Measurements from ENCODE around the gene ATP8B4. TPM values are rescaled to one million over a fixed set of nuclear protein-coding genes. Genes with fewer than 3 reads are reported as not detected.
A peak's percentile ranks its signal among the peaks of the same experiment; 100 is the strongest.

Gene ATP8B4
- total RNA-seq, 4 donors from 2014 or later, result 5.2 to 24.3 (median 7.6) TPM

GRCh38 chr15:49870472-49870871 lies 248.6 kb downstream of the ATP8B4 start:
- Histone ChIP-seq H3K4me1 (peaks cover 0 to 3% of the 10 kb centered on the region in 2 donors), H3K9me3 (no peaks in the 10 kb centered on the region), H3K27ac (no peak overlapping the region), H3K36me3 (no peaks in the 10 kb centered on the region), H3K4me3 (replicated peaks in 1 of 3) (no peak overlapping the region), H3K27me3 (no peaks in the 10 kb centered on the region)
- intact Hi-C loops (cut with DNase I), result no loop called here
- DNase-seq, result no peak
- no peak for TF ChIP-seq CTCF (IDR thresholded peaks at IDR 0.05)
- TF ChIP-seq POLR2A (IDR thresholded peaks at IDR 0.05), result no peak

- Histone ChIP-seq H3K4me1 (no peaks in the 10 kb centered on the region), H3K4me3 (replicated peaks in 1 of 3) (no peak overlapping the region), H3K36me3 (no peaks in the 10 kb centered on the region), H3K27ac (no peak overlapping the region), H3K9me3 (no peaks in the 10 kb centered on the region), H3K27me3 (no peaks in the 10 kb centered on the region)
- DNase-seq, result no peak
- TF ChIP-seq CTCF (IDR thresholded peaks at IDR 0.05) (no peak), POLR2A (IDR thresholded peaks at IDR 0.05) (no peak)
- intact Hi-C loops (cut with DNase I), result no loop called here
Measured at GRCh38 chr15:49868348-49868747, 250.7 kb downstream of the ATP8B4 start.

- no peak for TF ChIP-seq CTCF (IDR thresholded peaks at IDR 0.05)
- TF ChIP-seq POLR2A (IDR thresholded peaks at IDR 0.05), result no peak
- no peak for DNase-seq
- WGBS, 2 donors, result 95 to 96% methylated on average over 10 of the region's 10 CpGs
- no peak overlapping the region for H3K27ac ChIP-seq
- H3K4me1 ChIP-seq, result no peaks in the 10 kb centered on the region
- intact Hi-C loops (cut with DNase I), result no loop called here
- no peak overlapping the region for H3K4me3 ChIP-seq (replicated peaks in 1 of 3)
- no peaks in the 10 kb centered on the region for H3K36me3 ChIP-seq
- no peaks in the 10 kb centered on the region for H3K27me3 ChIP-seq
- no peaks in the 10 kb centered on the region for H3K9me3 ChIP-seq
Measured at GRCh38 chr15:49865925-49866757, 252.9 kb downstream of the ATP8B4 start.

- intact Hi-C loops (cut with DNase I), result no loop called here
- WGBS, 2 donors, result 85% methylated on average over 2 of the region's 2 CpGs
- DNase-seq, result no peak
- H3K9me3 ChIP-seq, result no peaks in the 10 kb centered on the region
- no peak overlapping the region for H3K4me3 ChIP-seq (replicated peaks in 1 of 3)
- TF ChIP-seq POLR2A (IDR thresholded peaks at IDR 0.05) (no peak), CTCF (IDR thresholded peaks at IDR 0.05) (no peak)
- H3K27me3 ChIP-seq, result no peaks in the 10 kb centered on the region
- H3K4me1 ChIP-seq, result no peaks in the 10 kb centered on the region
- no peaks in the 10 kb centered on the region for H3K36me3 ChIP-seq
- peak overlapping the region in 2 of 3 donors; percentile 17 to 48 for H3K27ac ChIP-seq
Measured at GRCh38 chr15:49864251-49864650, 254.8 kb downstream of the ATP8B4 start.

- H3K4me3 ChIP-seq (replicated peaks in 1 of 3), result no peak overlapping the region
- H3K9me3 ChIP-seq, result no peaks in the 10 kb centered on the region
- DNase-seq, result no peak
- WGBS, 2 donors, result 80 to 84% methylated on average over 3 of the region's 3 CpGs
- no peaks in the 10 kb centered on the region for H3K4me1 ChIP-seq
- TF ChIP-seq CTCF (IDR thresholded peaks at IDR 0.05), result no peak
- no peak for TF ChIP-seq POLR2A (IDR thresholded peaks at IDR 0.05)
- H3K27me3 ChIP-seq, result no peaks in the 10 kb centered on the region
- intact Hi-C loops (cut with DNase I), result no loop called here
- peak overlapping the region; percentile 61 to 62 (median 61) for H3K27ac ChIP-seq
- no peaks in the 10 kb centered on the region for H3K36me3 ChIP-seq
Measured at GRCh38 chr15:49863431-49864224, 255.4 kb downstream of the ATP8B4 start.

Measured in thyroid gland (tissue), 4 donors.